ENCODE data around the gene ZNF626. TPM values are rescaled to one million over a fixed set of nuclear protein-coding genes. Genes with fewer than 3 reads are reported as not detected.

Gene ZNF626
- total and polyA plus RNA-seq, 2 experiments from 2014 or later: 12.7 to 32.5 TPM

DNA sequence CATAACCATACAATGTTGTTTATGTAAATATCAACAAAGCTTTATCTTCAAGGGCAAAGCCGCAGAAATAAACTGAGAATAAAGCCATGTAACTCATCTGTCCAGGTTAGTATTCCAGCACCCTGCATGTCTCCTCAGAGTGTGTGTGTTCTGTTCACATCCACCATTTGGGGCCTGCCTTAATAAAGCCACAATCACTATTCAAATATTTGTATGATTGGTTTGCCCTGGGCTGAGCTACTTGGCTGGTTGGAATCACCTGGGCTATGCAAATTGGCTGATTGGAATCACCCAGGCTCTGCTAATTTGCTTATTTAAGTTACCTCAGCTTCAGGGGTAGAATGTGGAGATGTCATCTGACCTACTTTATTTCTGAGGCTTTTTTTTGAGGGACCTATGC lies 53.4 kb downstream of the ZNF626 start:
- no peak overlapping the region for H2AFZ ChIP-seq
- no peaks in the 10 kb centered on the region for H3K4me1 ChIP-seq (ENCODE audit: insufficient read depth)
- no peaks in the 10 kb centered on the region for H3K36me3 ChIP-seq (replicated peaks; ENCODE audit: insufficient read depth, low read depth)
- DNase-seq (ENCODE audit: low spot score): no peak
- 97% methylated on average over 1 of the region's 1 CpG for WGBS (ENCODE audit: low lambda C conversion rate, missing lambda C conversion rate)
- TF ChIP-seq EZH2phosphoT487 (IDR thresholded peaks at IDR 0.05; ENCODE audit: low read depth, severe bottlenecking, unreplicated experiment): no peak
- no peak for TF ChIP-seq CTCF (IDR thresholded peaks at IDR 0.05; ENCODE audit: poor library complexity)
- TF ChIP-seq EZH2 (IDR thresholded peaks at IDR 0.05; ENCODE audit: borderline replicate concordance): no peak
- H3K4me3 ChIP-seq: no peak overlapping the region
- no peaks in the 10 kb centered on the region for H4K20me1 ChIP-seq (ENCODE audit: insufficient read depth, poor library complexity, severe bottlenecking)
- H3K79me2 ChIP-seq: no peaks in the 10 kb centered on the region
- no peak overlapping the region for H3K4me2 ChIP-seq
- no peaks in the 10 kb centered on the region for H3K9me2 ChIP-seq (replicated peaks; ENCODE audit: insufficient read depth)
- H3K9me3 ChIP-seq (ENCODE audit: low read depth): no peaks in the 10 kb centered on the region
- H3K27ac ChIP-seq: no peak overlapping the region
- no peaks in the 10 kb centered on the region for H3K27me3 ChIP-seq

Other genes starting within 250 kb of the ZNF626 start
- 28.2 and 34.0 TPM in 2 replicates for gene ZNF737, start 95.8 kb downstream of the ZNF626 start, total RNA-seq
- gene ZNF737, start 95.8 kb downstream of the ZNF626 start, polyA plus RNA-seq: 9.1 and 9.9 TPM in 2 replicates
- 4.9 and 12.5 TPM in 2 replicates for gene ZNF66, start 114.7 kb upstream of the ZNF626 start, total RNA-seq
- 4.6 and 5.5 TPM in 2 replicates for gene ZNF66, start 114.7 kb upstream of the ZNF626 start, polyA plus RNA-seq